H9 (cell line): Measurements from ENCODE around the gene LAMC3. TPM values are rescaled to one million over a fixed set of nuclear protein-coding genes. Genes with fewer than 3 reads are reported as not detected.
A peak's percentile ranks its signal among the peaks of the same experiment; 100 is the strongest.

Experiments
- DNase-seq: peaks from one replicate; pipeline ENCODE4 v3.0.0-alpha.2; 2017
- H2AFZ ChIP-seq: one replicate; pipeline ENCODE4 v1.6.1; 2013; ENCODE audit warnings: mild to moderate bottlenecking, low read length, control low read depth, moderate library complexity
- H2AK5ac ChIP-seq: 2 replicates; pipeline ENCODE4 v1.6.1; 2013; ENCODE audit warnings: low read length, control low read depth, mixed read lengths; ENCODE audit not compliant: insufficient read length
- H2BK120ac ChIP-seq: one replicate; pipeline ENCODE4 v1.6.1; 2013; ENCODE audit warnings: low read depth, mild to moderate bottlenecking, low read length, control low read depth, inconsistent platforms; ENCODE audit not compliant: poor library complexity, severe bottlenecking
- H2BK12ac ChIP-seq: 2 replicates; pipeline ENCODE4 v1.6.1; 2013; ENCODE audit warnings: low read length, control low read depth, mixed read lengths, low read depth; ENCODE audit not compliant: insufficient read length
- H2BK15ac ChIP-seq: 2 replicates; pipeline ENCODE4 v1.6.1; 2013; ENCODE audit warnings: low read depth, low read length, control low read depth
- H2BK20ac ChIP-seq: one replicate; pipeline ENCODE4 v1.6.1; 2013; ENCODE audit warnings: low read depth, mild to moderate bottlenecking, low read length, control low read depth, inconsistent platforms; ENCODE audit not compliant: poor library complexity, severe bottlenecking
- H2BK5ac ChIP-seq: 2 replicates; pipeline ENCODE4 v1.6.1; 2013; ENCODE audit warnings: low read length, control low read depth, mixed read lengths; ENCODE audit not compliant: insufficient read length
- H3K14ac ChIP-seq: 2 replicates; pipeline ENCODE4 v1.6.1; 2013; ENCODE audit warnings: low read length, control low read depth; ENCODE audit not compliant: insufficient read depth
- H3K18ac ChIP-seq: 2 replicates; pipeline ENCODE4 v1.6.1; 2013; ENCODE audit warnings: low read depth, mild to moderate bottlenecking, mixed read lengths, low read length, control low read depth; ENCODE audit not compliant: insufficient read length
- H3K23ac ChIP-seq: 2 replicates; pipeline ENCODE4 v1.6.1; 2013; ENCODE audit warnings: low read length, control low read depth, mixed read lengths, low read depth; ENCODE audit not compliant: insufficient read length
- H3K23me2 ChIP-seq: 2 replicates; pipeline ENCODE4 v1.6.1; 2013; ENCODE audit warnings: low read depth, mild to moderate bottlenecking, mixed read lengths, low read length, control low read depth; ENCODE audit not compliant: insufficient read length, poor library complexity, severe bottlenecking
- H3K27ac ChIP-seq: 2 replicates; pipeline ENCODE4 v1.5.1; 2013; ENCODE audit warnings: low read length, control low read depth, mixed read lengths, low read depth; ENCODE audit not compliant: insufficient read length
- H3K27me3 ChIP-seq: 2 replicates; pipeline ENCODE4 v1.6.1; 2013; ENCODE audit warnings: low read length, control low read depth, inconsistent platforms; ENCODE audit not compliant: insufficient read depth
- H3K4ac ChIP-seq: 2 replicates; pipeline ENCODE4 v1.6.1; 2013; ENCODE audit warnings: low read depth, mild to moderate bottlenecking, control low read depth, inconsistent platforms, low read length, moderate library complexity
- H3K4me1 ChIP-seq: 2 replicates; pipeline ENCODE4 v1.6.1; 2013; ENCODE audit warnings: low read length, control low read depth, inconsistent platforms; ENCODE audit not compliant: insufficient read depth
- H3K4me2 ChIP-seq: 2 replicates; pipeline ENCODE4 v1.6.1; 2013; ENCODE audit warnings: low read length, control low read depth, mixed read lengths; ENCODE audit not compliant: insufficient read length, insufficient read depth
- H3K56ac ChIP-seq: 2 replicates; pipeline ENCODE4 v1.6.1; 2013; ENCODE audit warnings: low read depth, mild to moderate bottlenecking, mixed read lengths, low read length, control low read depth; ENCODE audit not compliant: insufficient read length
- H3K79me1 ChIP-seq: 2 replicates; pipeline ENCODE4 v1.6.1; 2013; ENCODE audit warnings: low read depth, mild to moderate bottlenecking, moderate library complexity, low read length, control low read depth, inconsistent platforms; ENCODE audit not compliant: insufficient read depth, poor library complexity, severe bottlenecking
- H3K79me2 ChIP-seq: 2 replicates; pipeline ENCODE4 v1.6.1; 2013; ENCODE audit warnings: low read length, control low read depth, inconsistent platforms; ENCODE audit not compliant: insufficient read depth
- H3K9ac ChIP-seq: 2 replicates; pipeline ENCODE4 v1.6.1; 2013; ENCODE audit warnings: low read length, control low read depth, mixed read lengths; ENCODE audit not compliant: insufficient read length; ENCODE audit errors: extremely low read depth
- H3K9me3 ChIP-seq: one replicate; pipeline ENCODE4 v1.6.1; 2013; ENCODE audit warnings: low read depth, low read length, inconsistent platforms; ENCODE audit not compliant: control insufficient read depth
- H3T11ph ChIP-seq: one replicate; pipeline ENCODE4 v1.6.1; 2013; ENCODE audit warnings: mild to moderate bottlenecking, low read length, control low read depth, inconsistent platforms
- H4K20me1 ChIP-seq: one replicate; pipeline ENCODE4 v1.6.1; 2013; ENCODE audit not compliant: control insufficient read depth, insufficient read length, insufficient read depth
- H4K5ac ChIP-seq: 2 replicates; pipeline ENCODE4 v1.6.1; 2013; ENCODE audit warnings: low read depth, mild to moderate bottlenecking, mixed read lengths, low read length, control low read depth; ENCODE audit not compliant: insufficient read length
- H4K8ac ChIP-seq: replicated peaks from 2 replicates; pipeline ENCODE4 v1.6.1; 2013; ENCODE audit warnings: low read length, control low read depth, mixed read lengths, low read depth; ENCODE audit not compliant: insufficient read length
- H4K91ac ChIP-seq: 2 replicates; pipeline ENCODE4 v1.6.1; 2013; ENCODE audit warnings: low read depth, mild to moderate bottlenecking, moderate library complexity, mixed read lengths, low read length, control low read depth; ENCODE audit not compliant: insufficient read length
- H3K27ac Mint-ChIP-seq, 3 experiments: 2 replicates in 2 of 3; 3 replicates in 1 of 3; pipeline ENCODE4 v1.8.0; 2020 to 2021; ENCODE audit warnings: mixed read lengths in 3 of 3, mild to moderate bottlenecking in 1 of 3, moderate library complexity in 1 of 3
- H3K27me3 Mint-ChIP-seq: 2 replicates; pipeline ENCODE4 v1.8.0; 2021; ENCODE audit warnings: low read depth, mild to moderate bottlenecking, moderate library complexity, mixed read lengths
- H3K36me3 Mint-ChIP-seq, 3 experiments: 2 replicates in 2 of 3; 3 replicates in 1 of 3; pipeline ENCODE4 v1.8.0; 2020 to 2021; ENCODE audit warnings: low read depth in 3 of 3, mixed read lengths in 3 of 3; ENCODE audit not compliant: insufficient read depth in 1 of 3
- H3K4me1 Mint-ChIP-seq, 2 experiments: 2 replicates each; pipeline ENCODE4 v1.8.0; 2020; ENCODE audit warnings: mixed read lengths in 2 of 2
- H3K4me3 Mint-ChIP-seq, 2 experiments: 2 replicates in 1 of 2; 3 replicates in 1 of 2; pipeline ENCODE4 v1.8.0; 2020 to 2021; ENCODE audit warnings: mild to moderate bottlenecking in 2 of 2, mixed read lengths in 2 of 2, moderate library complexity in 1 of 2
- H3K9me3 Mint-ChIP-seq, 2 experiments: 2 replicates in 1 of 2; 3 replicates in 1 of 2; pipeline ENCODE4 v1.8.0; 2020; ENCODE audit warnings: mild to moderate bottlenecking in 2 of 2, mixed read lengths in 2 of 2, moderate library complexity in 1 of 2
- CTCF ChIP-seq: fragments of 200-600 bp; sonication (generic); conservative IDR thresholded peaks from 3 replicates; pipeline ENCODE4 v1.8.0; 2021; ENCODE audit warnings: antibody characterized with exemption, mild to moderate bottlenecking
- WGBS: extraction: QIAGEN DNeasy Blood & Tissue Kit; methylation state at CpG from one replicate; pipeline ENCODE4 v1.1.7; 2013; ENCODE audit warnings: missing lambda C conversion rate, low lambda C conversion rate, mixed read lengths; ENCODE audit not compliant: insufficient read length; ENCODE audit errors: extremely low coverage; 5-methylcytosine and 5-hydroxymethylcytosine counted together
- total RNA-seq: library from RNA; stranded (reverse); gene quantifications from 2 replicates; pipeline ENCODE4 v1.2.1, GENCODE V29; 2021

Gene LAMC3
- total RNA-seq, 1 experiment from 2014 or later = 21.7 TPM

GRCh38 chr9:131107760-131108159 lies 98.8 kb downstream of the LAMC3 start:
- H4K5ac ChIP-seq = no peak overlapping the region
- H3K4ac ChIP-seq = no peak overlapping the region
- no peak overlapping the region for H3K56ac ChIP-seq
- peaks cover 6% of the 10 kb centered on the region; the same call in 1 of the 2 replicates for H3K4me1 ChIP-seq
- Mint-ChIP-seq H3K27me3 (no peaks in the 10 kb centered on the region), H3K9me3 (no peaks in the 10 kb centered on the region; a peak in 1 of 5 replicates), H3K4me1 (peaks cover 40 to 49% of the 10 kb centered on the region in 2 experiments), H3K4me3 (no peak overlapping the region), H3K27ac (peak overlapping the region; percentile 49 to 89 (median 55); a peak in 4 of 7 replicates), H3K36me3 (peaks cover 41 to 70% (median 44%) of the 10 kb centered on the region in 3 experiments)
- H3K9me3 ChIP-seq = no peaks in the 10 kb centered on the region
- TF ChIP-seq CTCF = no peak
- DNase-seq = no peak
- H4K20me1 ChIP-seq = peaks cover 2% of the 10 kb centered on the region
- H2BK120ac ChIP-seq = no peak overlapping the region
- H2BK20ac ChIP-seq = no peak overlapping the region
- no peak overlapping the region for H2BK5ac ChIP-seq
- H3K27ac ChIP-seq = no peak overlapping the region
- no peak overlapping the region for H3K18ac ChIP-seq
- H2BK12ac ChIP-seq = no peak overlapping the region
- H4K91ac ChIP-seq = no peak overlapping the region
- no peak overlapping the region for H3K9ac ChIP-seq
- H3K23me2 ChIP-seq = no peaks in the 10 kb centered on the region
- no peak overlapping the region for H2AFZ ChIP-seq
- H3K4me2 ChIP-seq = no peak overlapping the region
- H4K8ac ChIP-seq = no peak overlapping the region
- H2AK5ac ChIP-seq = no peak overlapping the region
- H3T11ph ChIP-seq = no peak overlapping the region
- no peak overlapping the region for H2BK15ac ChIP-seq
- no peaks in the 10 kb centered on the region for H3K27me3 ChIP-seq
- H3K79me2 ChIP-seq = no peaks in the 10 kb centered on the region
- H3K14ac ChIP-seq = no peak overlapping the region
- H3K79me1 ChIP-seq = no peaks in the 10 kb centered on the region
- no CpG with 5 or more reads among the region's 8 CpGs for WGBS
- no peak overlapping the region for H3K23ac ChIP-seq
